Testis (tissue), 3 donors: ENCODE data around the gene SYTL2. TPM values are rescaled to one million over a fixed set of nuclear protein-coding genes. Genes with fewer than 3 reads are reported as not detected.
A peak's percentile ranks its signal among the peaks of the same experiment; 100 is the strongest.

Source experiments
- DNase-seq: peaks from one replicate; pipeline ENCODE4 v3.0.0-alpha.2; 2019
- H3K27ac ChIP-seq, 2 donors: fragments of 200-600 bp; sonication (generic); one replicate each; pipeline ENCODE4 v1.5.1; 2019
- H3K27me3 ChIP-seq: fragments of 200-600 bp; sonication (generic); one replicate; pipeline ENCODE4 v1.5.1; 2019
- H3K36me3 ChIP-seq: fragments of 200-600 bp; sonication (generic); one replicate; pipeline ENCODE4 v1.5.1; 2017; ENCODE audit warnings: low read depth; ENCODE audit errors: missing control alignments
- H3K4me1 ChIP-seq: fragments of 200-600 bp; sonication (generic); one replicate; pipeline ENCODE4 v1.5.1; 2019
- H3K4me3 ChIP-seq, 2 donors: fragments of 200-600 bp; sonication (generic); one replicate each; pipeline ENCODE4 v1.5.1; 2017 to 2019
- H3K9me3 ChIP-seq: fragments of 200-600 bp; sonication (generic); one replicate; pipeline ENCODE4 v1.5.1; 2017
- POLR2A ChIP-seq: fragments of 450-650 bp; IDR thresholded peaks from one replicate; pipeline ENCODE4 v1.6.1; 2017; ENCODE audit warnings: antibody characterized with exemption, mild to moderate bottlenecking, moderate library complexity
- WGBS, 2 donors: methylation state at CpG; one replicate each; pipeline ENCODE4 v1.1.5; 2018; 5-methylcytosine and 5-hydroxymethylcytosine counted together
- intact Hi-C: fragments of 100-400 bp; cut with DNase I; formaldehyde crosslinking; loops from one replicate; pipeline ENCODE4 v1.15.1; 2023; ENCODE audit warnings: low total_unique reads
- polyA plus RNA-seq: library from polyadenylated mRNA; stranded (reverse); fragments of 350-450 nt; fragmentation: Illumina TruSeq; extraction: RNeasy Lipid Tissue Mini Kit (QIAGEN cat#74804); gene quantifications from one replicate; pipeline ENCODE4 v1.2.3, GENCODE V29; 2014; ENCODE audit warnings: low read depth, low replicate concordance; ENCODE audit not compliant: insufficient read depth
- total RNA-seq, 2 donors: library from RNA; depleted of rRNA; stranded (reverse); fragments of >200 nt; gene quantifications; one replicate each; pipeline ENCODE4 v1.2.3, GENCODE V29; 2016
- TF ChIP-seq, protein P1 (sequence below), 3 experiments: fragments of 450-650 bp in 2 of 3; fragments of 200-600 bp in 1 of 3; sonication (generic) in 1 of 3; IDR thresholded peaks; one replicate each; pipeline ENCODE4 v1.5.1; 2016 to 2019; ENCODE audit warnings: antibody characterized with exemption in 3 of 3, mild to moderate bottlenecking in 2 of 3, moderate library complexity in 1 of 3

The SYTL2 gene
- total and polyA plus RNA-seq, 3 donors from 2014 or later, result 12.3 to 16.9 (median 14.4) TPM

DNA sequence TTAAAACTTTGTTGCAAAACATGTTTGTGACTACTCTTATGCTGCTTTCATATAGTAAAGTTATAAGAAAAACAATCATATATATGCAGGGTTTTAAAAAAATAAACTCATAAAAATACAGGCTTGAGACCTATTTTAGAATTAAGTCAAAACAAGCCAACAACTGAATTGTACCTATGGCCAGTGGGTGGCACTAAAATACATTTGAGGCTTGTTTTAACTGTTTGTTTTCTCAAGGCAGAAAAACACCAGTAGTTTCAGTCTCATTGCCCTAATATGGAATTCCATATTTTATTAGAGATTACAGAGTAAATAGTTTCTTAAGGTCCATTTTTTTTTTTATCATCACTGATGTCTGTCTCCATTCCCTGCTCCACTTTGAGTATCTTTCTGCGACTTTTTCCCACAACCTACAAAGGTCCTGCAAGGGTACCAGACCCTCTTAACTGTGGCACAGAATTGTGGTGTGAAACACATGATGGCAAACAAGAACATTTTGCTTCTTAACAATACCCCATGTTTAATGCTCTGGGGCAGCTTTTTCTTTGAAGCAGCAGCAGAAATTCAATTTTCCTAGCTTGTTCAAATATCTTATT is 116.5 kb downstream of the SYTL2 start:
- no peak overlapping the region for H3K4me3 ChIP-seq
- TF ChIP-seq, protein P1, sequence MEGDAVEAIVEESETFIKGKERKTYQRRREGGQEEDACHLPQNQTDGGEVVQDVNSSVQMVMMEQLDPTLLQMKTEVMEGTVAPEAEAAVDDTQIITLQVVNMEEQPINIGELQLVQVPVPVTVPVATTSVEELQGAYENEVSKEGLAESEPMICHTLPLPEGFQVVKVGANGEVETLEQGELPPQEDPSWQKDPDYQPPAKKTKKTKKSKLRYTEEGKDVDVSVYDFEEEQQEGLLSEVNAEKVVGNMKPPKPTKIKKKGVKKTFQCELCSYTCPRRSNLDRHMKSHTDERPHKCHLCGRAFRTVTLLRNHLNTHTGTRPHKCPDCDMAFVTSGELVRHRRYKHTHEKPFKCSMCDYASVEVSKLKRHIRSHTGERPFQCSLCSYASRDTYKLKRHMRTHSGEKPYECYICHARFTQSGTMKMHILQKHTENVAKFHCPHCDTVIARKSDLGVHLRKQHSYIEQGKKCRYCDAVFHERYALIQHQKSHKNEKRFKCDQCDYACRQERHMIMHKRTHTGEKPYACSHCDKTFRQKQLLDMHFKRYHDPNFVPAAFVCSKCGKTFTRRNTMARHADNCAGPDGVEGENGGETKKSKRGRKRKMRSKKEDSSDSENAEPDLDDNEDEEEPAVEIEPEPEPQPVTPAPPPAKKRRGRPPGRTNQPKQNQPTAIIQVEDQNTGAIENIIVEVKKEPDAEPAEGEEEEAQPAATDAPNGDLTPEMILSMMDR (IDR thresholded peaks at IDR 0.05), result no peak
- TF ChIP-seq POLR2A, result no peak
- no peak overlapping the region for H3K27ac ChIP-seq
- H3K9me3 ChIP-seq, result no peaks in the 10 kb centered on the region
- no peaks in the 10 kb centered on the region for H3K27me3 ChIP-seq
- H3K4me1 ChIP-seq, result no peaks in the 10 kb centered on the region
- no peak for DNase-seq
- intact Hi-C loops, result no loop called here
- WGBS, 2 donors, result 81 to 97% methylated on average over 1 of the region's 1 CpG
- no peaks in the 10 kb centered on the region for H3K36me3 ChIP-seq

DNA sequence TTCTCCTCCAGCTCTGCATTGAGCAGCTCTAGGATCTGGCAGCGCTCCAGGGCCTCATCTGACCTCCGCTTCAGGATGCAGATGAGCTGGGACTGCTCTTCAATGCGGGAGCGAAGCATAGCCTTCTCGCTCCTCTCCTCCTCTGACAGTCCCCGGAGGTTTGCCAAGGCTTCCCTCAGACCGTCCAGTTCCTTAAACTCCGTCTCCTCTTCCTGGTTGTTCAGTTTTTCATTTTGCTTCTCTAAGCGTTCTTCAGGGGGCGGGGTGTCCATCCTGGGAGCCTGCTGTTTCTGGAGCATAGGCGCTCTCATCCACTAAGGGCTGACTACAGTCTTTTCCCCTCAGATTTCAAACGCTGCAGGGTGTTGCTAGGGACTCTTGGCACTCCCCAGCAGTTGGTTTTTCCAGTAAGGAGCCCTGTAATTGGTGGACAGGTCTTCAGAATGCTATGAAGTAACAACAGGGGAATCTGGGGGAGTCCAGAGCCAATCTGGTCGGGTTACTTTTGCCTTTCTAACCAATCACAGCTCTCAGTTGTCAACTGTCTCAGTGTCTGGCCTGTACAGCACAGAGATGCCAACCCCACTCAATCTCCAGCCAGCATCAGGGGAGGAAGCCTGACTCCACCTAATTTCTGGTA is 125.0 kb downstream of the SYTL2 start, which contains the start of gene CCDC89:
TSS of gene CCDC89 (minus strand) at position 376 of the 640 bp plus-strand sequence. CDS start at position 311, 65 bp downstream.
- TF ChIP-seq, protein P1 (IDR thresholded peaks at IDR 0.05), result no peak
- TF ChIP-seq POLR2A, result no peak
- Histone ChIP-seq H3K4me3 (peak within 1 kb of the TSS; percentile 48 to 61), H3K27me3 (no peaks in the 10 kb centered on the region), H3K9me3 (no peaks in the 10 kb centered on the region), H3K4me1 (peaks cover 10% of the 10 kb centered on the region), H3K36me3 (no peaks in the 10 kb centered on the region), H3K27ac (peak within 1 kb of the TSS; percentile 56 to 82)
- peak; percentile 89 for DNase-seq
- WGBS, 2 donors, result 8 to 17% methylated on average over 13 of the region's 13 CpGs
- intact Hi-C loops, result no loop called here

DNA sequence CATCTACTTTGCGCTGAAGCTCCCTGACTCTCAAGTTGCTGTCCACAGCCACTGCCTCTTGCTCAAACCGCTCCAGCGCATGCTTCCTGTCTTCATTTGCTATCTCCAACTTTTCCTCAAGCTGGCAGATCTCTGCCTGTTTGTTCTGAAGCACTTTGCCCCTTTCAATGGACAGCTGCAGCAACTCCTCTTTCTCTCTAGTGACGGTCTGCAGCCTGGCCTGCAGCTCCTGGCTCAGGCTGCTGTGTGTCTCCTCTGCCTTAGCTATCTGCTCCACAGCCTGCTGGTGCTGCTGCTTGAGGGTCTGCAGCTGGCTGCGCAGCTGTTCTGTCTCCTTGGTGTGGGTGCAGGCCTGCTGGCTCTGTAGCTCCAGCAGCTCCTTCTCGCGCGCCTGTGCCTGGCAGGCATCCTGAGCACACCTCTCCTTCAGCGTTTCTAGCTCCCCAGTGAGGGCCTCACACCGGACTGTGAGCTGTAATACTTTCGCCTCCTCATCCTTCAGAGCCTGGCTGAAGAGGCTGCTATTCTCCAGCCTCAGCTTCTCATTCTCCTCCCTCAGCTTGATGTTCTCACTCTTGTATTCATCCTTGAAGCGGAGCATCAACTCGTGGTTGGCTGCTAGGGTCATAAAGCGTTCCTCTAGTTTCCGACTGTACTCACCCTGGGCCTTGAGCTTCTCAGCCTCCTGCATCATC is 125.7 kb downstream of the SYTL2 start:
- peak overlapping the region; percentile 56 to 82 for H3K27ac ChIP-seq
- peaks cover 10% of the 10 kb centered on the region for H3K4me1 ChIP-seq
- no peaks in the 10 kb centered on the region for H3K36me3 ChIP-seq
- peak; percentile 38 for DNase-seq
- TF ChIP-seq, protein P1 (IDR thresholded peaks at IDR 0.05), result no peak
- TF ChIP-seq POLR2A, result no peak
- intact Hi-C loops, result no loop called here
- no peaks in the 10 kb centered on the region for H3K9me3 ChIP-seq
- 12 to 19% methylated on average over 13 to 15 of the region's 15 CpGs for WGBS, 2 donors
- H3K4me3 ChIP-seq, result peak overlapping the region; percentile 48 to 61
- H3K27me3 ChIP-seq, result no peaks in the 10 kb centered on the region

DNA sequence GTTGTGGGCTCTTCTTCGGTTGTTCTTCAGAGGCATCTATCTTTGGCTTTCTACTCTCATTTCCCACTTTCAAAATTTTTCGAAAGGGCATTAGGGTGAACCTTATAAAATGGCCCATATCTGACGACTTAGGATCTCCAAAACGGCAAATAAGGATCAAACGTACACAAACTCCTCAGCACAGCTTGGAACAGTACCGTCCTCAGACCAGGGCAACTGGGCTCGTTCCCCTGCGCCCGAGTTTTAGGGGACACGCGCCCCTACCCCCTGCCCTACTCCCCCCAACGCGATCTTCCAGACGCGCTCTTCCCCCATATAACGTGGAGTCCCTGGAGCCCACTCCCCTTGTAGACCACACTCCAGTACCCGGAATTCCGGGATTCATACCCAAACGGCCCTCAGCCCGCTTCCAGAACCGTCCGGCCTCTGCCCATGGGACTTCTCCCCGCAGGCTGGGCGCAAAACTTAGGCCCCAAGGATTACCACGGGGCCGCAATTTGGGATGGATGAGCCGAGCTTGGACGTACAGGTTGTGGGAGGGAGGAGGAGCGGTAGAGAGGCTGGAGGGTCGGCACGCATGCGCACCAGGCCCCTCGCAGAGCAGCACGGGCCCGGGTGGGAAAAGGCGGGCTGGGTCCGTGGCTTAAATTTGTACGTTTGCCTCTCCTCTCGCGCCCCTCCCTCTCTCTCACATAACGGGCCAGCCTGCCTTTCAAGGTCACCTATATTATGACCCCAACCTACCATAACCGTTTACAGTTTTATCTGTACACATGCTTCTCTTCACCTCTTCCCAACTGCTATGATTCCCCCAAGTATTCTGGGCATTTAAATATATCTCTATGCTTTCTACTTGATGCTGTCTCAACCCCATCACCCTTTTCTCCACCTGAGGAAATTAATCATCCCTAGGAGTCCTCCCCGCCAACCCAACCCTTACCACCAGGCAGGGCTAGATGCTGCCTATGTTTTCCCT is 128.3 kb downstream of the SYTL2 start:
- intact Hi-C loops, result no loop called here
- peak; percentile 85 for DNase-seq
- Histone ChIP-seq H3K36me3 (no peaks in the 10 kb centered on the region), H3K9me3 (no peaks in the 10 kb centered on the region), H3K4me3 (peak overlapping the region; percentile 66 to 76), H3K27me3 (no peaks in the 10 kb centered on the region), H3K27ac (peak overlapping the region; percentile 10 to 42), H3K4me1 (peaks cover 10% of the 10 kb centered on the region)
- TF ChIP-seq, protein P1 (IDR thresholded peaks at IDR 0.05), result no peak
- TF ChIP-seq POLR2A, result no peak
- WGBS, 2 donors, result 9 to 24% methylated on average over 40 to 43 of the region's 43 CpGs
